ENCODE data around the gene ZNF789.

DNA sequence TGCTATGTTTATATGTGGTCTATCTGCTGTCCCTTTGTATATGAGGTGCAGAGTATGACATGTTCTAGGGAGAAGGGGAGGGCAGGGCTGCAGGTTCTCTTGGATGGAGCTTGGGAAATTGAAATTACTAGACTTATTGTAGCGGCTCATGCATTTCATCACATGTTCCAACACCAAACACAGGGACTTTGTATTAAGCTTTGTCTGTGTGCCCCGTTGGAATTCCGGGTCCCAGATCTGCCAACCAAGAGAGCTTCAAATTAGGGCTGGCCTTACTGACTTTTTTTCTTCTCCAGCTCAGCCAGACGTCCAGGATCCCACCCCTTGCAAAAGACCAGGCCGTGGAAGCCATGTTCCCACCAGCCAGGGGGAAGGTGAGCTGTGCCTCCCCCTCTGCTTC lies 3.4 kb downstream of the ZNF789 start:
- TF ChIP-seq TAF1 (IDR thresholded peaks at IDR 0.05; ENCODE audit: borderline replicate concordance, low read depth, low read length): no peak
- no peak for TF ChIP-seq POLR2AphosphoS5 (IDR thresholded peaks at IDR 0.05; ENCODE audit: low read depth, low read length)
- TF ChIP-seq, protein P1, sequence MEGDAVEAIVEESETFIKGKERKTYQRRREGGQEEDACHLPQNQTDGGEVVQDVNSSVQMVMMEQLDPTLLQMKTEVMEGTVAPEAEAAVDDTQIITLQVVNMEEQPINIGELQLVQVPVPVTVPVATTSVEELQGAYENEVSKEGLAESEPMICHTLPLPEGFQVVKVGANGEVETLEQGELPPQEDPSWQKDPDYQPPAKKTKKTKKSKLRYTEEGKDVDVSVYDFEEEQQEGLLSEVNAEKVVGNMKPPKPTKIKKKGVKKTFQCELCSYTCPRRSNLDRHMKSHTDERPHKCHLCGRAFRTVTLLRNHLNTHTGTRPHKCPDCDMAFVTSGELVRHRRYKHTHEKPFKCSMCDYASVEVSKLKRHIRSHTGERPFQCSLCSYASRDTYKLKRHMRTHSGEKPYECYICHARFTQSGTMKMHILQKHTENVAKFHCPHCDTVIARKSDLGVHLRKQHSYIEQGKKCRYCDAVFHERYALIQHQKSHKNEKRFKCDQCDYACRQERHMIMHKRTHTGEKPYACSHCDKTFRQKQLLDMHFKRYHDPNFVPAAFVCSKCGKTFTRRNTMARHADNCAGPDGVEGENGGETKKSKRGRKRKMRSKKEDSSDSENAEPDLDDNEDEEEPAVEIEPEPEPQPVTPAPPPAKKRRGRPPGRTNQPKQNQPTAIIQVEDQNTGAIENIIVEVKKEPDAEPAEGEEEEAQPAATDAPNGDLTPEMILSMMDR (IDR thresholded peaks at IDR 0.05): no peak
- TF ChIP-seq SMC3 (IDR thresholded peaks at IDR 0.05; ENCODE audit: low read depth, low read length): no peak
- no peak for TF ChIP-seq MXI1 (IDR thresholded peaks at IDR 0.05; ENCODE audit: low read depth, low read length)
- no peak for TF ChIP-seq ELF1 (IDR thresholded peaks at IDR 0.05)
- TF ChIP-seq, protein P2, sequence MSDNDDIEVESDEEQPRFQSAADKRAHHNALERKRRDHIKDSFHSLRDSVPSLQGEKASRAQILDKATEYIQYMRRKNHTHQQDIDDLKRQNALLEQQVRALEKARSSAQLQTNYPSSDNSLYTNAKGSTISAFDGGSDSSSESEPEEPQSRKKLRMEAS (IDR thresholded peaks at IDR 0.05; ENCODE audit: low read depth): no peak
